ENCODE measurements around the gene IKZF5. TPM values are rescaled to one million over a fixed set of nuclear protein-coding genes. Genes with fewer than 3 reads are reported as not detected.

The IKZF5 gene
- total RNA-seq, 2 experiments from 2014 or later, result 81.8 to 87.1 TPM

DNA sequence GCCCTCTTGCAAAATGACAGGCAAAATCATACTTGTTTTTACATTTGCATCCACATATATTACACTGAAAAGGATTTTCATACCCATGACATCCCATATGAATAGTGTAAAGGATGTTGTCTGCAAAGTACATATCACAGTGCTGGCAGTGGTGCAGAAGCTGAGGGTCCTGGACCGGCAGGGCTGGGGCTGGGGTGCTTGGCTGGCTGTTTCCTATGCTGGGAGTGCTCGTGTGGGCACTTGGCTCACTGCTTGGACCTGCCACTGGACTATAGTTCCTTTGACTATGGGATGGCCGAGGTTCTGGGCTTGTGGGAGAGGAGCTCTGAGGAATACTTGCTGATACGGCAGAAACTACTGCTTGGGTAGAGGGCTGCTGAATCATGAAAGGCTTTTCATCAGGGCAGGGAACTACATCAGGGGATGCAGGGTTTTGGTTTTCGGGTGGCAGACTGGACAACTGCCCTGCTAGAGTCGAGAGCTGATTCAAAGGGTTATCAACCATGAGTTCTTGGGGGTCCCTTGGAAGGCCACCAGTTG lies 14.7 kb downstream of the IKZF5 start:
- ATAC-seq (ENCODE audit: poor library complexity) (no peak), DNase-seq (no peak)
- Mint-ChIP-seq H3K4me3 (no peak overlapping the region), H3K27me3 (no peaks in the 10 kb centered on the region), H3K27ac (no peak overlapping the region), H3K9me3 (no peaks in the 10 kb centered on the region), H3K36me3 (ENCODE audit: low read depth) (peaks cover 69% of the 10 kb centered on the region), H3K4me1 (ENCODE audit: low read depth) (peaks cover 9% of the 10 kb centered on the region)
- H3K27ac ChIP-seq (ENCODE audit: low read depth in 1 of 2, low read length in 2 of 2), result no peak overlapping the region
- peaks cover 51% of the 10 kb centered on the region for H3K36me3 ChIP-seq (ENCODE audit: insufficient read depth, low read length)
- no peaks in the 10 kb centered on the region for H3K4me1 ChIP-seq (ENCODE audit: insufficient read depth, low read length)
- no peaks in the 10 kb centered on the region for H3K9me3 ChIP-seq (ENCODE audit: control insufficient read depth in 1 of 2, insufficient read depth in 1 of 2, low read length in 2 of 2)
- CTCF ChIA-PET, result no interaction called here
- POLR2A ChIA-PET, result no interaction called here
- H3K27me3 ChIP-seq (ENCODE audit: control insufficient read depth in 1 of 2, insufficient read depth in 2 of 2, low read length in 2 of 2), result no peaks in the 10 kb centered on the region
- intact Hi-C loops (cut with DNase I, micrococcal nuclease), result no loop called here
- TF ChIP-seq, protein P1, sequence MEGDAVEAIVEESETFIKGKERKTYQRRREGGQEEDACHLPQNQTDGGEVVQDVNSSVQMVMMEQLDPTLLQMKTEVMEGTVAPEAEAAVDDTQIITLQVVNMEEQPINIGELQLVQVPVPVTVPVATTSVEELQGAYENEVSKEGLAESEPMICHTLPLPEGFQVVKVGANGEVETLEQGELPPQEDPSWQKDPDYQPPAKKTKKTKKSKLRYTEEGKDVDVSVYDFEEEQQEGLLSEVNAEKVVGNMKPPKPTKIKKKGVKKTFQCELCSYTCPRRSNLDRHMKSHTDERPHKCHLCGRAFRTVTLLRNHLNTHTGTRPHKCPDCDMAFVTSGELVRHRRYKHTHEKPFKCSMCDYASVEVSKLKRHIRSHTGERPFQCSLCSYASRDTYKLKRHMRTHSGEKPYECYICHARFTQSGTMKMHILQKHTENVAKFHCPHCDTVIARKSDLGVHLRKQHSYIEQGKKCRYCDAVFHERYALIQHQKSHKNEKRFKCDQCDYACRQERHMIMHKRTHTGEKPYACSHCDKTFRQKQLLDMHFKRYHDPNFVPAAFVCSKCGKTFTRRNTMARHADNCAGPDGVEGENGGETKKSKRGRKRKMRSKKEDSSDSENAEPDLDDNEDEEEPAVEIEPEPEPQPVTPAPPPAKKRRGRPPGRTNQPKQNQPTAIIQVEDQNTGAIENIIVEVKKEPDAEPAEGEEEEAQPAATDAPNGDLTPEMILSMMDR (IDR thresholded peaks at IDR 0.05), result no peak
- H3K4me3 ChIP-seq (ENCODE audit: low read length), result no peak overlapping the region

DNA sequence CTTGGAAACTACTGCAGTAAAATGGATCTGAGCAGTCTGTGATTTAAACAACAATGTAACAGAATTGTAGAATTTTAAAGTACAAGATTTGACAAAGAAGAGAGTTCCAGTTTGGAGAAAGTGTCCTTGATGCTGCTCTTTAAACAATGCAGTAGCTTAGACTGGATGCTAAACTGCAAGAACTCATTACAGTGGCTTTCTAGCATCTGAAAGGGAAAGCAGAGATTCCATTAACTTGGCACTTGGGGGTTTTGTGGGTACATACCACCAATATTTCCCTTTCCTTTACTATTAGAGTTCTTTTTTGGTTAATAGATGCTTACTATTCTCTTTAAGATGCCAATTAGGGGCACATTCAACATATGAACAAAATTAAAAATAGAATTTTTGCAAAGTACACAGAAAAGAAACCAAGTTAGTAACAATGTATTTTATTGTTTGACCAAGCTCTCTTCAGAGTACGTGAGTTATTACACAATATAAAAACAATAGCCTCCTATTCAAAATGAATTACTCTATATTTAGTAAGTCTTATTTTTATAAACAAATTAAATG lies 16.5 kb downstream of the IKZF5 start:
- peak overlapping the region; percentile 17 for H3K27ac Mint-ChIP-seq
- intact Hi-C loops (cut with DNase I, micrococcal nuclease), result no loop called here
- ATAC-seq (ENCODE audit: poor library complexity) (no peak), DNase-seq (no peak)
- Histone ChIP-seq H3K4me3 (ENCODE audit: low read length) (no peak overlapping the region), H3K27me3 (ENCODE audit: control insufficient read depth in 1 of 2, insufficient read depth in 2 of 2, low read length in 2 of 2) (no peaks in the 10 kb centered on the region), H3K9me3 (ENCODE audit: control insufficient read depth in 1 of 2, insufficient read depth in 1 of 2, low read length in 2 of 2) (no peaks in the 10 kb centered on the region), H3K36me3 (ENCODE audit: insufficient read depth, low read length) (peaks cover 40% of the 10 kb centered on the region), H3K27ac (ENCODE audit: low read depth in 1 of 2, low read length in 2 of 2) (no peak overlapping the region), H3K4me1 (ENCODE audit: insufficient read depth, low read length) (no peaks in the 10 kb centered on the region)
- TF ChIP-seq, protein P1 (IDR thresholded peaks at IDR 0.05), result no peak
- H3K4me1 Mint-ChIP-seq (ENCODE audit: low read depth), result peaks cover 4% of the 10 kb centered on the region
- no peaks in the 10 kb centered on the region for H3K27me3 Mint-ChIP-seq
- POLR2A ChIA-PET, result interaction anchor here (1.2 kb wide), 1 partner anchor 16 kb away, joined by 4 read pairs; no protein-coding TSS in a partner anchor
- no peak overlapping the region for H3K4me3 Mint-ChIP-seq
- CTCF ChIA-PET, result no interaction called here
- H3K36me3 Mint-ChIP-seq (ENCODE audit: low read depth), result peaks cover 57% of the 10 kb centered on the region
- no peaks in the 10 kb centered on the region for H3K9me3 Mint-ChIP-seq

DNA sequence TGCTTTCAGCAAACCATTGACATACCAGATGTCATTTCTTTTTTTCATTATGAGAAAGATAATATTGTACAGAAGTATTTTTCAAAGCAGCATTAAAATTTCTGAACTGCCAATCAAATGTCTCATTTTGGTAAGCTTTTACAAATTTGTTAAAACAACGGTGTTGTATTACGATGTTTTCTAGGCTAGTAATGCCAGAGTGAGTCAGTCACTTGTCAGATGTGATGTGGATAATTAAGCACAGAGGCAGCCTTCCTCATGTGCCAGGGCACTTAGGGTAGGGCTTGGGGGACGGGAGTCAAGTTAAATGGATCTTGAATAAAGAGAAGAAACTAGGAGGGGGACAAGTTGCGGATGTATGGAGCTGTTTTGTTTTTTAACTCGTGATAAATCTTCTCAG lies 18.3 kb downstream of the IKZF5 start:
- H3K27me3 Mint-ChIP-seq, result no peaks in the 10 kb centered on the region
- Histone ChIP-seq H3K36me3 (ENCODE audit: insufficient read depth, low read length) (peaks cover 32% of the 10 kb centered on the region), H3K4me1 (ENCODE audit: insufficient read depth, low read length) (no peaks in the 10 kb centered on the region), H3K27ac (ENCODE audit: low read depth in 1 of 2, low read length in 2 of 2) (no peak overlapping the region), H3K9me3 (ENCODE audit: control insufficient read depth in 1 of 2, insufficient read depth in 1 of 2, low read length in 2 of 2) (no peaks in the 10 kb centered on the region), H3K4me3 (ENCODE audit: low read length) (no peak overlapping the region), H3K27me3 (ENCODE audit: control insufficient read depth in 1 of 2, insufficient read depth in 2 of 2, low read length in 2 of 2) (no peaks in the 10 kb centered on the region)
- H3K4me1 Mint-ChIP-seq (ENCODE audit: low read depth), result peaks cover under 1% of the 10 kb centered on the region
- ATAC-seq (ENCODE audit: poor library complexity) (no peak), DNase-seq (no peak)
- H3K9me3 Mint-ChIP-seq, result no peaks in the 10 kb centered on the region
- no peak overlapping the region for H3K27ac Mint-ChIP-seq
- CTCF ChIA-PET, result no interaction called here
- intact Hi-C loops (cut with DNase I, micrococcal nuclease), result no loop called here
- POLR2A ChIA-PET, result interaction anchor here (0.7 kb wide), 1 partner anchor 37 kb away, joined by 3 read pairs; no protein-coding TSS in a partner anchor
- TF ChIP-seq, protein P1 (IDR thresholded peaks at IDR 0.05), result no peak
- peaks cover 48% of the 10 kb centered on the region for H3K36me3 Mint-ChIP-seq (ENCODE audit: low read depth)
- no peak overlapping the region for H3K4me3 Mint-ChIP-seq
